CD4-positive, alpha-beta T cell treated with Interleukin-12 subunit alpha and Interleukin-12 subunit beta, for 1 hour (primary cell): Measurements from ENCODE around the gene AQP9.

Experiments used
- DNase-seq: peaks from one replicate; pipeline ENCODE4 v3.0.0-alpha.2; 2020

The AQP9 gene

DNA sequence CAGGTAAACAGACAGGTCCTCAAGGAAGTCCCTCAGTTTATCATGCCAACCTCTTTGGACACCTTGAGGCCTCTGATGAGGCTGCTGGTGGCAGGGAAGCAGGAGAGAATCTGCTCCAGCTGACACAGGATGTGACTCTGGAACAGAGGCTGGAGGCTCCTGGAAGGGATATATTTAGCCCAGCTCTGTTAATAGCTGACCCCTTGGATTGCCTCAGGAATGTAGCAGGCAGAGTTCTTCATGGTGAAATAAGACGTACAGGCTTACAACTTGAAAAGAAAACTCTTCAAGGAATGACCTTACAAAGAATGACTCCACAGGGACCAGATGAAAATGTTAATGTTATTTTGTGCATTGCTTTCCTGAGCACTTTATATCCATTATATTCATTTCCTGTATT, 90.5 kb downstream of the AQP9 start:
- no peak for DNase-seq

GRCh38 chr15:58229297-58229768, 91.2 kb downstream of the AQP9 start:
- DNase-seq: no peak

GRCh38 chr15:58232281-58233065, 94.3 kb downstream of the AQP9 start:
- no peak for DNase-seq

- DNase-seq: no peak
Observed at GRCh38 chr15:58233341-58233740, 95.2 kb downstream of the AQP9 start.
